ENCODE measurements around the gene RBM14.
"Not testable (repeated sequence)": the region's sequence is repeated elsewhere in the genome, so short reads cannot be mapped to it uniquely, and the experiment has no call there.

Gene RBM14

GRCh38 chr11:66600219-66600618 is 16.2 kb upstream of the RBM14 start:
- DNase-seq (ENCODE audit: low read depth): no peak

- no peak for DNase-seq (ENCODE audit: low read depth)
Measured at GRCh38 chr11:66600631-66601233, 15.7 kb upstream of the RBM14 start.

- no peak for DNase-seq (ENCODE audit: low read depth)
Measured at GRCh38 chr11:66603072-66603471, 13.4 kb upstream of the RBM14 start.

GRCh38 chr11:66604155-66604554 is 12.3 kb upstream of the RBM14 start:
- DNase-seq (ENCODE audit: low read depth): no peak

- DNase-seq (ENCODE audit: low read depth): not testable (repeated sequence)
Measured at GRCh38 chr11:66606608-66607007, 9.8 kb upstream of the RBM14 start.

- DNase-seq (ENCODE audit: low read depth): no peak
Measured at GRCh38 chr11:66607126-66607834, 9.2 kb upstream of the RBM14 start.

GRCh38 chr11:66609721-66610617 is 6.5 kb upstream of the RBM14 start:
- no peak for DNase-seq (ENCODE audit: low read depth)

GRCh38 chr11:66612458-66612857 is 4.0 kb upstream of the RBM14 start:
- DNase-seq (ENCODE audit: low read depth): no peak

GRCh38 chr11:66614073-66614472 is 2.4 kb upstream of the RBM14 start:
- DNase-seq (ENCODE audit: low read depth): no peak

GRCh38 chr11:66617155-66617834 is 865 bp downstream of the RBM14 start:
- peak; percentile 7 for DNase-seq (ENCODE audit: low read depth)

GRCh38 chr11:66619080-66619554 is 2.7 kb downstream of the RBM14 start:
- DNase-seq (ENCODE audit: low read depth): no peak

- DNase-seq (ENCODE audit: low read depth): no peak
Measured at GRCh38 chr11:66624450-66624849, 8.0 kb downstream of the RBM14 start.

- no peak for DNase-seq (ENCODE audit: low read depth)
Measured at GRCh38 chr11:66625041-66625751, 8.8 kb downstream of the RBM14 start.

- DNase-seq (ENCODE audit: low read depth): no peak
Measured at GRCh38 chr11:66625752-66626149, 9.3 kb downstream of the RBM14 start.

GRCh38 chr11:66626382-66626781 is 10.0 kb downstream of the RBM14 start:
- no peak for DNase-seq (ENCODE audit: low read depth)

- DNase-seq (ENCODE audit: low read depth): no peak
Measured at GRCh38 chr11:66626926-66627325, 10.5 kb downstream of the RBM14 start.

- no peak for DNase-seq (ENCODE audit: low read depth)
Measured at GRCh38 chr11:66628061-66628603, 11.7 kb downstream of the RBM14 start.

GRCh38 chr11:66629356-66629755 is 12.9 kb downstream of the RBM14 start:
- DNase-seq (ENCODE audit: low read depth): no peak

GRCh38 chr11:66631883-66632282 is 15.5 kb downstream of the RBM14 start:
- no peak for DNase-seq (ENCODE audit: low read depth)

- DNase-seq (ENCODE audit: low read depth): no peak
Measured at GRCh38 chr11:66632952-66633351, 16.5 kb downstream of the RBM14 start.

- no peak for DNase-seq (ENCODE audit: low read depth)
Measured at GRCh38 chr11:66636411-66636810, 20.0 kb downstream of the RBM14 start.
